Measurements from ENCODE around the gene NUP210L.

The NUP210L gene

DNA sequence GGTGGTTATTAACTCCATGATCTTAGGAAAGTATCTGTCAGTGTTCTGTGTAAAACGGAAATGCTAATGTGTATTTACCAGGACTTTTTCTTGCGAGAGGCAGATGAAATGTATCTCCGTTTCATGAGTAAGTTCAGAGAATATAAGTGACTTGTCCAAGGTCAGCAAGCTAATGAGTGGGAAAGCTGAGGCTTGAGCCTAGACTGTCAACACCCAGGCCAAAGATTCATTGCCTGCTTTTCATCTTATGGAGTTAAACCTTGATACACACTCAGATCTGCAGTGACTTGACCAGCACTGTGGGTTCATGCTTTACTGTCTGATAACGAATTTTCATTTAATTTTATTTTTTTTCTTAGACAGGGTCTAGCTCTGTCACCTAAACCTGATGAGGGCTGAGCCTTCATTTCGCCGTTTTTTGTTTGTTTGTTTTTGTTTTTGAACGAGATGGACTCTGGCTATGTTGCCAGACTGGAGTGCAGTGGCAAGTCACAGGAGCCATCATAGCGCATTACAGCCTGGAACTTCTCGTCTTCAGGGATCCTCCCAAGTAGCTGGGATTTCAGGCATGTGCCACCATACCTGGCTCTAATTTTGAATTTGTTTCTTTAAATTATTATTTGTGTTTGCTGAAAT, 176.5 kb downstream of the NUP210L start:
- TF ChIP-seq, protein P1, sequence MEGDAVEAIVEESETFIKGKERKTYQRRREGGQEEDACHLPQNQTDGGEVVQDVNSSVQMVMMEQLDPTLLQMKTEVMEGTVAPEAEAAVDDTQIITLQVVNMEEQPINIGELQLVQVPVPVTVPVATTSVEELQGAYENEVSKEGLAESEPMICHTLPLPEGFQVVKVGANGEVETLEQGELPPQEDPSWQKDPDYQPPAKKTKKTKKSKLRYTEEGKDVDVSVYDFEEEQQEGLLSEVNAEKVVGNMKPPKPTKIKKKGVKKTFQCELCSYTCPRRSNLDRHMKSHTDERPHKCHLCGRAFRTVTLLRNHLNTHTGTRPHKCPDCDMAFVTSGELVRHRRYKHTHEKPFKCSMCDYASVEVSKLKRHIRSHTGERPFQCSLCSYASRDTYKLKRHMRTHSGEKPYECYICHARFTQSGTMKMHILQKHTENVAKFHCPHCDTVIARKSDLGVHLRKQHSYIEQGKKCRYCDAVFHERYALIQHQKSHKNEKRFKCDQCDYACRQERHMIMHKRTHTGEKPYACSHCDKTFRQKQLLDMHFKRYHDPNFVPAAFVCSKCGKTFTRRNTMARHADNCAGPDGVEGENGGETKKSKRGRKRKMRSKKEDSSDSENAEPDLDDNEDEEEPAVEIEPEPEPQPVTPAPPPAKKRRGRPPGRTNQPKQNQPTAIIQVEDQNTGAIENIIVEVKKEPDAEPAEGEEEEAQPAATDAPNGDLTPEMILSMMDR (IDR thresholded peaks at IDR 0.05; ENCODE audit: borderline replicate concordance, control extremely low read depth, extremely low read depth, insufficient read depth, missing control alignments) = no peak
- in situ Hi-C loops (cut with MboI; ENCODE audit: low sequenced_read_pairs, unreplicated experiment) = no loop called here

DNA sequence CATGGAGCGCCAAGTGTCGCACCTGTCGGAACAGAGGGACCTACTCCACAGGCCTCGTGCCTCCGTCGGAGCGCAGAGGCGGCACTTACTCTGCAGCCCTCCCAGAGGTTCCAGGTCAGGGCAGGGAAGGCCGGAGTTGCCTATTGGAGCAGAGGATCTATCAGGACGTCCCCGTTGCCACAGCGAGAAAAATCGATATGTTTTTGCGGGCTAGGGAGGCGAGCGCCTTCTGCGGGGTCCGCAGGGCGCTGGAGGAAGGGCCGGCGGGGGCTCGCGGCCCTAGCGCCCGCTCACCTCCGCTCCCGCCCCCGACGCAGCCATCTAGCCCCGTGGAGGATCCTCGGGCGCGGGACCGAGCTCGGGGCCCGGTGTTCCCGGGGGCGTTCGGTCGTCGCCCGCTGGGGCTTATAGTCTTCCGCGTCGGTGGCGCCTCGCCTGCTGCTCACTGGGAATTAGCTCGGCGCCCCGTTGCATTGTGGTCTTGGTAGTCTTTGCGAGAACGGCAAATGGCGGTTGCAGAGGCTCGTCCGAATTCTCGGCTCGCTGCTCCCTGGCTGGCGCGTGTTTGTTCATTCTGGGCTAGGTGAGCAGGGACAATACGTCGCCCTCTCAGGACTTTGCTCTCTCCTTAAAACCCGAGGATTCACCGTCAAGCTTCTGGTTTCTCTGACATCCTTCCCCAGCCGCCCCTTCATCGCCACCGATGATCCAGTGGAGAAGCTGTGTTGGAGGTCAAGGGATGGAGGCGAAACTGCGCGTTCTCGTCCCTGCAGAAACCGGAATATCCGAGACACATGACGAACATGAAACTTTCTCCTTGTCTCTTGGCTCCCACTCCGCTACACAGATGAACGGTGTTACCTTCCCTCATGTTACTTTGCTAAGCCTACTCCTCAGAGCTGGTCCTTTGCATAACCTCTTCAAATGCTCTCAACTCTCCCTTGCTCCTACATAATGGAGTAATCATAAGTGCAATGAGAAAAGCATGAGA, 177.3 kb downstream of the NUP210L start, which contains the start of gene JTB:
Gene JTB (minus strand): TSS at position 425 of the 991 bp plus-strand sequence. CDS start 422 bp downstream, at position 3.
- in situ Hi-C loops (cut with MboI; ENCODE audit: low sequenced_read_pairs, unreplicated experiment) = no loop called here
- TF ChIP-seq, protein P1 (IDR thresholded peaks at IDR 0.05; ENCODE audit: borderline replicate concordance, control extremely low read depth, extremely low read depth, insufficient read depth, missing control alignments) = no peak
- DNase-seq (ENCODE audit: low spot score) = peak; percentile 93

More for the DNA sequence above, 176.5 kb downstream of the NUP210L start:
- no peak for DNase-seq (ENCODE audit: low spot score)

DNA sequence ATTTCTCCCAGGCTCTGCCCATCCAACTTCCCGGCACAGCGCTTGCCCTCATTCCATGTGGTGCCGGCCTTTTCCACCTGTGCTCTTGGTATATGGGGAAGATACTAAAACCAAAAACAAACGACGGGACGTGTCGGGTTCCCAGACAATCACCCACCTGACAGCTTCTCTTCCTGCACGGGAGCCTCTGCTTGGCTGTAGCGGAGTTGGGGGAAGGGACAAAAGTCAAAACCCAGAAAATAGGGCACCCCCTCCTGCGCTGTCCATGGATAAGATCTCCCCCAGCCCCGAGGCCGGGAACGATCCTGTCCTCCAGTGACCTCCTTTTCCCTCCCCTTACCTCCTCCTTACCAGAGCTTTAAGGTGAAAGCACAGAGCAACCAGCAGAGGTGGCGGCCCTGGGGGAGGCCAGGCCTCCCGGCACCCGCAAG, 178.0 kb downstream of the NUP210L start:
- in situ Hi-C loops (cut with MboI; ENCODE audit: low sequenced_read_pairs, unreplicated experiment) = no loop called here
- DNase-seq (ENCODE audit: low spot score) = no peak
- TF ChIP-seq, protein P1 (IDR thresholded peaks at IDR 0.05; ENCODE audit: borderline replicate concordance, control extremely low read depth, extremely low read depth, insufficient read depth, missing control alignments) = no peak

DNA sequence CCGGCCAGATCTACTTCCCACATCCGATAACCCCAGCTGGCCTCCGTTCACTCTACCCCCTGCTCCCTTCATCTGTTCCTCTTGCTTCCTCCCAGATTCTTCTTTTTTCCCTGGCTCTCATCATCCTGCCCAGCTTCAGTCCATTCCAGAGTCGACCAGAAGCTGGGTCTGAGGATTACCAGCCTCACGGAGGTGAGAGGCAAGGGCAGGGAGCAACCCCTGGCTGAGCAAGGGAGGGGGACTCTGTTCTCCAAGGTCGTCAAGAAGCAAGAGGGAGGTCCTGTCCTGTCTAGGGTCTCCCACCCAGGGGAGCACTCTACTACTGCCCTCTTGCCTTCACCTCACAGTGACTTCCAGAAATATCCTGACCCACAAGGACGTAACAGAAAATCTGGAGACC, 181.3 kb downstream of the NUP210L start:
- in situ Hi-C loops (cut with MboI; ENCODE audit: low sequenced_read_pairs, unreplicated experiment) = no loop called here
- TF ChIP-seq, protein P1 (IDR thresholded peaks at IDR 0.05; ENCODE audit: borderline replicate concordance, control extremely low read depth, extremely low read depth, insufficient read depth, missing control alignments) = no peak
- no peak for DNase-seq (ENCODE audit: low spot score)

DNA sequence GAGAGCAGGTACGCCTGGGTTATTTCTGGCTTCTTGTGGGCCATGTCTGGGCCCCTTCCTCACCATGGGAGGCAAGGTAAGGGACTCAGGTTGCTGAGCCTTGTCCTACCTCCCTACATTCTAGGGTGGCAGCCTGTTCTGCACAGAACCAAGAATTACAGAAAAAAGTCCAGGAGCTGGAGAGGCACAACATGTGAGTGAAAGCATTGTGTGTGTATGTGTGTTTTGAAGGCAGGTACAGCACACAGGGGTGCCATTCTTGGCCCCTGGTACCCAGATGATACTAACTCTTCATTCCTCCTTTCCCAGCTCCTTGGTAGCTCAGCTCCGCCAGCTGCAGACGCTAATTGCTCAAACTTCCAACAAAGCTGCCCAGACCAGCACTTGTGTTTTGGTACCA, 181.8 kb downstream of the NUP210L start:
- in situ Hi-C loops (cut with MboI; ENCODE audit: low sequenced_read_pairs, unreplicated experiment) = no loop called here
- DNase-seq (ENCODE audit: low spot score) = no peak
- TF ChIP-seq, protein P1 (IDR thresholded peaks at IDR 0.05; ENCODE audit: borderline replicate concordance, control extremely low read depth, extremely low read depth, insufficient read depth, missing control alignments) = no peak

DNA sequence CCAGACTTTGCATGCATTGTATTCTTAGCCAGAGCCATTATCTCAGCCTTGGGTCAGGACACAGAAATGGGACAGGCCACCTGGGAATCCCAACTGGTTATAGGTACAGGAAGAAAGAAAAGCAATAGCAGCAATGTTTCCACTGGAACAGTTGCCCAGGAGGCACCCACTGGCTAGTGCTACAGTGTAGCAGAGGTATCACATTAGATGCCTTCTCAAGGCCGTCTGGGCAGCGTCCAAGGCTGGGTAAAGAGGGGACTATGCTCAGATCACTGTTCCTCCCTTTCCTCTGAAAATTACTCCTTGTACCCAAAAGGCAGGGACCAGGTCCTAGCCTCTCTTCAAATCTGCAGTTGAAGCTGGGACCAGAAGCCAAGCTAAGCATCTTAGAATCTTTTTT, 184.5 kb downstream of the NUP210L start:
- TF ChIP-seq, protein P1 (IDR thresholded peaks at IDR 0.05; ENCODE audit: borderline replicate concordance, control extremely low read depth, extremely low read depth, insufficient read depth, missing control alignments) = no peak
- DNase-seq (ENCODE audit: low spot score) = no peak
- in situ Hi-C loops (cut with MboI; ENCODE audit: low sequenced_read_pairs, unreplicated experiment) = no loop called here
